ENCODE data around the gene EMILIN3.

DNA sequence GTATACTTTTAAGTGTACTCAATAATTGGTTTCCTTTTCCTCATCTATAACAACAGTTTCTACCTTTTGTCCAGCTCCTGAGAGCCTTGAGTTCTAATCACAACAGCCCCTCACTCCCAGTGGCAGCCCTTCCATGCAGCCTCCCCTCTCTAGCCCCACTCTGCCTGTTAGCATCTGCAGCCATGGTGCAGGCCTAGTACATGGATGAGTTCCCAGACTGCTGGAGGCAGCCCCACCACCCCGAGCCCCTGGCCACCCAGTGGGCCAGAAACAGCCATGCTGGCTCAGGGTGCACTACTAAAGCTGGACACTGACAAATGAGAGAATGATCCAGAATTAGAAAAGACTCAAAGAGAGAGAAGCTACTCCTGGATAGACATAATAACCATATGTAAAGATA lies 35.7 kb downstream of the EMILIN3 start:
- TF ChIP-seq POLR2A (IDR thresholded peaks at IDR 0.05; ENCODE audit: extremely low read depth, insufficient read length) (no peak), MAX (IDR thresholded peaks at IDR 0.05; ENCODE audit: low read depth, low read length) (no peak), MYC (IDR thresholded peaks at IDR 0.05; ENCODE audit: low read depth, low read length) (no peak)
- TF ChIP-seq, protein P1, sequence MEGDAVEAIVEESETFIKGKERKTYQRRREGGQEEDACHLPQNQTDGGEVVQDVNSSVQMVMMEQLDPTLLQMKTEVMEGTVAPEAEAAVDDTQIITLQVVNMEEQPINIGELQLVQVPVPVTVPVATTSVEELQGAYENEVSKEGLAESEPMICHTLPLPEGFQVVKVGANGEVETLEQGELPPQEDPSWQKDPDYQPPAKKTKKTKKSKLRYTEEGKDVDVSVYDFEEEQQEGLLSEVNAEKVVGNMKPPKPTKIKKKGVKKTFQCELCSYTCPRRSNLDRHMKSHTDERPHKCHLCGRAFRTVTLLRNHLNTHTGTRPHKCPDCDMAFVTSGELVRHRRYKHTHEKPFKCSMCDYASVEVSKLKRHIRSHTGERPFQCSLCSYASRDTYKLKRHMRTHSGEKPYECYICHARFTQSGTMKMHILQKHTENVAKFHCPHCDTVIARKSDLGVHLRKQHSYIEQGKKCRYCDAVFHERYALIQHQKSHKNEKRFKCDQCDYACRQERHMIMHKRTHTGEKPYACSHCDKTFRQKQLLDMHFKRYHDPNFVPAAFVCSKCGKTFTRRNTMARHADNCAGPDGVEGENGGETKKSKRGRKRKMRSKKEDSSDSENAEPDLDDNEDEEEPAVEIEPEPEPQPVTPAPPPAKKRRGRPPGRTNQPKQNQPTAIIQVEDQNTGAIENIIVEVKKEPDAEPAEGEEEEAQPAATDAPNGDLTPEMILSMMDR (IDR thresholded peaks at IDR 0.05; ENCODE audit: low read depth, low read length) = no peak
